GM18505 (cell line): ENCODE results near the gene TNFRSF17.

Experiments used
- ATAC-seq: cut with Tn5 transposase; IDR thresholded peaks from one replicate; pipeline ENCODE4 v1.9.1; 2021; ENCODE audit not compliant: unreplicated experiment
- POLR2A ChIP-seq: IDR thresholded peaks from 4 replicates; pipeline ENCODE4 v1.6.1; 2011; ENCODE audit warnings: borderline replicate concordance; ENCODE audit not compliant: insufficient read depth, insufficient read length; ENCODE audit errors: extremely low read depth

The TNFRSF17 gene

GRCh38 chr16:12009462-12009861 lies 44.5 kb downstream of the TNFRSF17 start:
- TF ChIP-seq POLR2A, result no peak

DNA sequence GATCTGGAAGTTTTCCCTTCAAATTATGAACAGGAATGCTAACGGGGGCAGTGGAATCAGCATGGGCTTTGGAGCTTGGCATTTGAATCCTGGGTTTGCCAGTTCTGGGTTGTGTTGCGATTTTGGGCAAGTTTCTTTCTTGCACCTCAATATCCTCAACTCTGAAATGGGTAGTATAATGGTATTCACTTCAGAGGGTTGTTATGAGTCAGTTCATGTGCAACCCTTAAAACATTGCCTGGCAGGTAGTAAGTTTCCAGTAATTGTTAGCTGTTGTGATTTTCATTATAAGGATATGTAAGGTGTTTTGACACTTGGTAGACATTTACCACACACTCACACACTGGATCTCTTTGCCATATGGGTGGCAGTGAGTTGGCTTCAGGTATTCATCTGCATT lies 44.9 kb downstream of the TNFRSF17 start:
- no peak for ATAC-seq
- no peak for TF ChIP-seq POLR2A

More at GRCh38 chr16:12009462-12009861, 44.5 kb downstream of the TNFRSF17 start:
- no peak for ATAC-seq

- TF ChIP-seq POLR2A, result no peak
- no peak for ATAC-seq
Measured at GRCh38 chr16:12010388-12011251, 45.6 kb downstream of the TNFRSF17 start.

GRCh38 chr16:12011565-12011964 lies 46.6 kb downstream of the TNFRSF17 start:
- TF ChIP-seq POLR2A, result no peak
- ATAC-seq, result no peak

GRCh38 chr16:12016291-12016947 lies 51.4 kb downstream of the TNFRSF17 start:
- ATAC-seq, result no peak
- no peak for TF ChIP-seq POLR2A

- no peak for TF ChIP-seq POLR2A
- ATAC-seq, result no peak
Measured at GRCh38 chr16:12017558-12017957, 52.5 kb downstream of the TNFRSF17 start.
